T47D (cell line): Measurements from ENCODE around the gene CD40.

Source experiments
- DNase-seq, 2 experiments: peaks; one replicate each; pipeline versions ENCODE4 v3.0.0 to v3.0.0-alpha.2; 2011 to 2012; ENCODE audit warnings: low read depth in 1 of 2, low spot score in 1 of 2
- JUND ChIP-seq: IDR thresholded peaks from 2 replicates; pipeline ENCODE4 v1.6.1; 2012; ENCODE audit warnings: low read depth
- in situ Hi-C: cut with HindIII; loops from 2 replicates; pipeline ENCODE4 v1.10.0; 2016; ENCODE audit warnings: low sequenced_read_pairs, low pct_unique_long_range_greater_than_20kb

Gene CD40

GRCh38 chr20:46131396-46131795 is 13.3 kb downstream of the CD40 start:
- in situ Hi-C loops: loop anchor here (25.0 kb wide), 1 partner anchor 306 kb away; no protein-coding TSS in a partner anchor
- DNase-seq: no peak
- TF ChIP-seq JUND: no peak

GRCh38 chr20:46132705-46133120 is 14.6 kb downstream of the CD40 start:
- in situ Hi-C loops: loop anchor here (25.0 kb wide), 1 partner anchor 305 kb away; no protein-coding TSS in a partner anchor
- no peak for TF ChIP-seq JUND
- peak; percentile 61 to 71 for DNase-seq

- DNase-seq: no peak
- in situ Hi-C loops: loop anchor here (25.0 kb wide), 1 partner anchor 303 kb away; no protein-coding TSS in a partner anchor
These were observed 16.0 kb downstream of the CD40 start for GRCh38 chr20:46133886-46134654.

GRCh38 chr20:46134716-46135115 is 16.6 kb downstream of the CD40 start:
- TF ChIP-seq JUND: no peak
- in situ Hi-C loops: loop anchor here (25.0 kb wide), 1 partner anchor 303 kb away; no protein-coding TSS in a partner anchor

More at GRCh38 chr20:46133886-46134654, 16.0 kb downstream of the CD40 start:
- TF ChIP-seq JUND: no peak

GRCh38 chr20:46135856-46136633 is 17.9 kb downstream of the CD40 start:
- no peak for DNase-seq
- in situ Hi-C loops: loop anchor here (25.0 kb wide), 1 partner anchor 301 kb away; no protein-coding TSS in a partner anchor
- no peak for TF ChIP-seq JUND

More at GRCh38 chr20:46134716-46135115, 16.6 kb downstream of the CD40 start:
- no peak for DNase-seq

GRCh38 chr20:46137816-46138215 is 19.7 kb downstream of the CD40 start:
- no peak for TF ChIP-seq JUND
- no peak for DNase-seq
- in situ Hi-C loops: loop anchor here (25.0 kb wide), 1 partner anchor 299 kb away; no protein-coding TSS in a partner anchor

- DNase-seq: no peak
- TF ChIP-seq JUND: no peak
- in situ Hi-C loops: loop anchor here (25.0 kb wide), 1 partner anchor 298 kb away; no protein-coding TSS in a partner anchor
These were observed 21.3 kb downstream of the CD40 start for GRCh38 chr20:46139266-46139889.

GRCh38 chr20:46139908-46140482 is 21.9 kb downstream of the CD40 start:
- DNase-seq: no peak
- in situ Hi-C loops: loop anchor here (25.0 kb wide), 1 partner anchor 297 kb away; no protein-coding TSS in a partner anchor
- TF ChIP-seq JUND: no peak

GRCh38 chr20:46142124-46142523 is 24.0 kb downstream of the CD40 start:
- no peak for TF ChIP-seq JUND
- no peak for DNase-seq
- in situ Hi-C loops: loop anchor here (25.0 kb wide), 1 partner anchor 295 kb away; no protein-coding TSS in a partner anchor

GRCh38 chr20:46144432-46145025 is 26.4 kb downstream of the CD40 start:
- no peak for DNase-seq
- TF ChIP-seq JUND: no peak
- in situ Hi-C loops: loop anchor here (25.0 kb wide), 1 partner anchor 293 kb away; no protein-coding TSS in a partner anchor

GRCh38 chr20:46145713-46146112 is 27.6 kb downstream of the CD40 start:
- DNase-seq: no peak
- in situ Hi-C loops: loop anchor here (25.0 kb wide), 1 partner anchor 292 kb away; no protein-coding TSS in a partner anchor
- no peak for TF ChIP-seq JUND
